Activated T-cell treated with anti-CD3 and anti-CD28 coated beads, Interleukin-2, amount 50 U/mL, for 4 hours (primary cell): Measurements from ENCODE around the gene SLC35G6. TPM values are rescaled to one million over a fixed set of nuclear protein-coding genes. Genes with fewer than 3 reads are reported as not detected.
A peak's percentile ranks its signal among the peaks of the same experiment; 100 is the strongest.

ENCODE experiments used
- ATAC-seq, 2 donors: fragments of 200-7000 bp; cut with Tn5 transposase; one replicate each; pipeline ENCODE4 v1.10.0; 2021
- DNase-seq: peaks from one replicate; pipeline ENCODE4 v3.0.0-alpha.2; 2020
- H3K27me3 Mint-ChIP-seq: one replicate; pipeline ENCODE4 v1.8.0; 2021; ENCODE audit warnings: low read depth, mixed read lengths
- H3K36me3 Mint-ChIP-seq: one replicate; pipeline ENCODE4 v1.8.0; 2022; ENCODE audit warnings: mixed read lengths; ENCODE audit not compliant: insufficient read depth
- H3K4me1 Mint-ChIP-seq: one replicate; pipeline ENCODE4 v1.8.0; 2021; ENCODE audit warnings: low read depth, mixed read lengths
- H3K4me3 Mint-ChIP-seq: one replicate; pipeline ENCODE4 v1.8.0; 2021; ENCODE audit warnings: mild to moderate bottlenecking, moderate library complexity, mixed read lengths
- H3K9me3 Mint-ChIP-seq: one replicate; pipeline ENCODE4 v1.8.0; 2021; ENCODE audit warnings: mixed read lengths
- total RNA-seq, 3 donors: library from RNA; stranded (reverse); gene quantifications; one replicate each; pipeline ENCODE4 v1.2.1, GENCODE V29; 2021

SLC35G6 gene
- total RNA-seq, 3 donors from 2014 or later = not detected

- peak; percentile 32 for DNase-seq
- peaks cover 3% of the 10 kb centered on the region for H3K4me1 Mint-ChIP-seq
- peak; percentile 38 to 67 for ATAC-seq
- no peaks in the 10 kb centered on the region for H3K9me3 Mint-ChIP-seq
- no peak overlapping the region for H3K4me3 Mint-ChIP-seq
- no peaks in the 10 kb centered on the region for H3K27me3 Mint-ChIP-seq
- H3K36me3 Mint-ChIP-seq = no peaks in the 10 kb centered on the region
Observed at GRCh38 chr17:7523033-7523432, 41.8 kb downstream of the SLC35G6 start.

- no peak for ATAC-seq
- no peaks in the 10 kb centered on the region for H3K36me3 Mint-ChIP-seq
- no peaks in the 10 kb centered on the region for H3K4me1 Mint-ChIP-seq
- H3K9me3 Mint-ChIP-seq = no peaks in the 10 kb centered on the region
- DNase-seq = no peak
- no peak overlapping the region for H3K4me3 Mint-ChIP-seq
- no peaks in the 10 kb centered on the region for H3K27me3 Mint-ChIP-seq
Observed at GRCh38 chr17:7528842-7529241, 47.6 kb downstream of the SLC35G6 start.

- H3K4me3 Mint-ChIP-seq = no peak overlapping the region
- H3K4me1 Mint-ChIP-seq = no peaks in the 10 kb centered on the region
- H3K36me3 Mint-ChIP-seq = no peaks in the 10 kb centered on the region
- ATAC-seq = no peak
- H3K9me3 Mint-ChIP-seq = no peaks in the 10 kb centered on the region
- no peaks in the 10 kb centered on the region for H3K27me3 Mint-ChIP-seq
- no peak for DNase-seq
Observed at GRCh38 chr17:7530023-7530900, 49.0 kb downstream of the SLC35G6 start.

Other genes with a start within 250 kb of the SLC35G6 start
- gene DVL2, start 246.9 kb upstream of the SLC35G6 start, total RNA-seq = 10 to 100 TPM; 62.9 to 65.3 (median 63.2) TPM
- gene PHF23, start 242.0 kb upstream of the SLC35G6 start, total RNA-seq = 10 to 100 TPM; 42.6 to 47.6 (median 43.0) TPM
- 100 to 1,000 TPM; 114 to 136 (median 133) TPM for gene GABARAP, start 239.0 kb upstream of the SLC35G6 start, total RNA-seq
- 100 to 1,000 TPM; 190 to 210 (median 196) TPM for gene CTDNEP1, start 229.7 kb upstream of the SLC35G6 start, total RNA-seq
- 100 to 1,000 TPM; 107 to 138 (median 117) TPM for gene ELP5, start 229.2 kb upstream of the SLC35G6 start, total RNA-seq
- gene CLDN7, start 219.0 kb upstream of the SLC35G6 start, total RNA-seq = 1 to 10 TPM in 2 of 3 donors, under 1 TPM in 1; 0.65 to 1.8 (median 1.7) TPM
- under 1 TPM; 0.16 to 0.58 (median 0.24) TPM for gene SLC2A4, start 199.7 kb upstream of the SLC35G6 start, total RNA-seq
- gene YBX2, start 186.8 kb upstream of the SLC35G6 start, total RNA-seq = under 1 TPM in 1 of 3 donors, not detected in 2; 0.18 TPM
- 1,000 to 10,000 TPM; 1,821 to 1,965 (median 1,822) TPM for gene EIF5A, start 173.8 kb upstream of the SLC35G6 start, total RNA-seq
- 10 to 100 TPM; 80.6 to 92.8 (median 87.1) TPM for gene GPS2, start 166.1 kb upstream of the SLC35G6 start, total RNA-seq
- gene NEURL4, start 152.1 kb upstream of the SLC35G6 start, total RNA-seq = 10 to 100 TPM; 73.1 to 88.0 (median 82.4) TPM
- gene ACAP1, start 144.9 kb upstream of the SLC35G6 start, total RNA-seq = 100 to 1,000 TPM; 119 to 126 (median 123) TPM
- gene KCTD11, start 129.3 kb upstream of the SLC35G6 start, total RNA-seq = 1 to 10 TPM; 1.6 to 2.3 (median 1.6) TPM
- gene TMEM95, start 126.3 kb upstream of the SLC35G6 start, total RNA-seq = not detected
- 1 to 10 TPM; 5.6 to 7.4 (median 6.0) TPM for gene TNK1, start 100.4 kb upstream of the SLC35G6 start, total RNA-seq
- 10 to 100 TPM; 67.7 to 69.1 (median 68.9) TPM for gene PLSCR3, start 86.9 kb upstream of the SLC35G6 start, total RNA-seq
- gene TMEM256, start 77.3 kb upstream of the SLC35G6 start, total RNA-seq = 10 to 100 TPM; 29.9 to 33.4 (median 32.0) TPM
- gene NLGN2, start 73.6 kb upstream of the SLC35G6 start, total RNA-seq = 1 to 10 TPM; 4.9 to 6.4 (median 5.9) TPM
- not detected for gene SPEM1, start 61.1 kb upstream of the SLC35G6 start, total RNA-seq
- gene SPEM2, start 55.8 kb upstream of the SLC35G6 start, total RNA-seq = not detected
- not detected for gene SPEM3, start 52.6 kb upstream of the SLC35G6 start, total RNA-seq
- 10 to 100 TPM; 11.8 to 13.9 (median 12.0) TPM for gene TMEM102, start 46.0 kb upstream of the SLC35G6 start, total RNA-seq
- gene FGF11, start 41.9 kb upstream of the SLC35G6 start, total RNA-seq = under 1 TPM; 0.19 to 0.32 (median 0.28) TPM
- gene CHRNB1, start 36.4 kb upstream of the SLC35G6 start, total RNA-seq = 1 to 10 TPM; 3.9 to 4.6 (median 4.3) TPM
- gene ZBTB4, start 1.8 kb upstream of the SLC35G6 start, total RNA-seq = 10 to 100 TPM; 16.0 to 18.0 (median 17.5) TPM
- gene POLR2A, start 2.9 kb downstream of the SLC35G6 start, total RNA-seq = 100 to 1,000 TPM; 184 to 188 (median 188) TPM
- 1 to 10 TPM; 4.6 to 6.5 (median 6.1) TPM for gene TNFSF12, start 67.6 kb downstream of the SLC35G6 start, total RNA-seq
- gene TNFSF13, start 77.3 kb downstream of the SLC35G6 start, total RNA-seq = 1 to 10 TPM in 2 of 3 donors, under 1 TPM in 1; 0.98 to 1.4 (median 1.3) TPM
- gene SENP3, start 80.5 kb downstream of the SLC35G6 start, total RNA-seq = 100 to 1,000 TPM; 138 to 153 (median 146) TPM
- 1 to 10 TPM; 4.8 to 5.3 (median 4.9) TPM for gene CD68, start 98.2 kb downstream of the SLC35G6 start, total RNA-seq
- gene MPDU1, start 102.4 kb downstream of the SLC35G6 start, total RNA-seq = 100 to 1,000 TPM; 110 to 134 (median 114) TPM
- under 1 TPM; 0.20 to 0.38 (median 0.24) TPM for gene SOX15, start 108.6 kb downstream of the SLC35G6 start, total RNA-seq
- 10 to 100 TPM; 53.7 to 57.6 (median 54.2) TPM for gene FXR2, start 133.5 kb downstream of the SLC35G6 start, total RNA-seq
- gene SAT2, start 146.4 kb downstream of the SLC35G6 start, total RNA-seq = 10 to 100 TPM; 14.9 to 18.1 (median 16.8) TPM
- gene SHBG, start 148.7 kb downstream of the SLC35G6 start, total RNA-seq = not detected
- gene ATP1B2, start 169.5 kb downstream of the SLC35G6 start, total RNA-seq = under 1 TPM; 0.10 to 0.24 (median 0.13) TPM
- 100 to 1,000 TPM in 1 of 3 donors, 10 to 100 TPM in 2; 93.0 to 106 (median 98.9) TPM for gene TP53, start 206.0 kb downstream of the SLC35G6 start, total RNA-seq
- gene WRAP53, start 207.0 kb downstream of the SLC35G6 start, total RNA-seq = 10 to 100 TPM; 27.3 to 34.9 (median 34.3) TPM
- under 1 TPM in 1 of 3 donors, not detected in 2; 0.08 TPM for gene EFNB3, start 223.8 kb downstream of the SLC35G6 start, total RNA-seq
- not detected for gene DNAH2, start 236.3 kb downstream of the SLC35G6 start, total RNA-seq